SU-DHL-6 (cell line): Measurements from ENCODE around the gene ACTR5.

Experiments used
- CTCF ChIP-seq: fragments of 200-600 bp; sonication (generic); IDR thresholded peaks from one replicate; pipeline ENCODE4 v1.5.1; 2017; ENCODE audit warnings: antibody characterized with exemption, mild to moderate bottlenecking, low read length, moderate library complexity; ENCODE audit not compliant: insufficient read depth, poor library complexity, severe bottlenecking
- EZH2phosphoT487 ChIP-seq: fragments of 200-600 bp; sonication (generic), shearing (Covaris generic); conservative IDR thresholded peaks from 2 replicates; pipeline ENCODE4 v1.6.1; 2018; ENCODE audit warnings: mild to moderate bottlenecking, antibody characterized with exemption, low read length, moderate library complexity, mixed read lengths

GRCh38 chr20:38722683-38723016 is 25.6 kb upstream of the ACTR5 start:
- TF ChIP-seq EZH2phosphoT487 (no peak), CTCF (no peak)
